Mucosa of descending colon (tissue), 3 donors: Measurements from ENCODE around the gene ADRA2A. TPM values are rescaled to one million over a fixed set of nuclear protein-coding genes. Genes with fewer than 3 reads are reported as not detected.

Experiments used
- ATAC-seq: fragments of 200-7000 bp; cut with Tn5 transposase; one replicate; pipeline ENCODE4 v1.9.1; 2020; ENCODE audit warnings: mild to moderate bottlenecking, moderate library complexity
- DNase-seq, 3 donors: peaks; one replicate each; pipeline ENCODE4 v3.0.0-alpha.2; 2020
- H3K36me3 ChIP-seq: fragments of 200-600 bp; one replicate; pipeline ENCODE4 v1.8.0; 2021; ENCODE audit warnings: low read depth, mild to moderate bottlenecking
- H3K4me1 ChIP-seq: fragments of 200-600 bp; one replicate; pipeline ENCODE4 v1.8.0; 2021; ENCODE audit warnings: low read depth, mild to moderate bottlenecking
- H3K4me3 ChIP-seq: fragments of 200-600 bp; one replicate; pipeline ENCODE4 v1.8.0; 2021; ENCODE audit warnings: mild to moderate bottlenecking
- H3K9me3 ChIP-seq: fragments of 200-600 bp; one replicate; pipeline ENCODE4 v1.8.0; 2021; ENCODE audit warnings: mild to moderate bottlenecking
- CTCF ChIP-seq: fragments of 200-600 bp; IDR thresholded peaks from one replicate; pipeline ENCODE4 v1.8.0; 2022; ENCODE audit warnings: antibody characterized with exemption, mild to moderate bottlenecking
- intact Hi-C, 2 donors: fragments of 100-400 bp; cut with DNase I in 1 of 2; cut with micrococcal nuclease in 1 of 2; formaldehyde crosslinking; loops; one replicate each; pipeline versions ENCODE4 v1.11.0 to v1.11.1; 2022; cut with DNase I, micrococcal nuclease
- total RNA-seq, 3 donors: library from RNA; stranded (reverse); fragmentation: NEBNext Ultra II Directional in 2 of 3; extraction: Animal tissue kit (Norgen Biotek cat#: 25700) in 2 of 3; gene quantifications; one replicate each; pipeline versions ENCODE4 v1.2.1 to v1.2.4, GENCODE V29; 2021 to 2023
- donor health status: DM: no; HTN: no; CAD: no; lungs with moderate emphysema.
- donor health status: DM: no; HTN: no; CAD: no.
- donor health status: DM: no; HTN: yes; CAD: no.

ADRA2A gene
- total RNA-seq, 3 donors from 2014 or later: 10.9 to 16.2 (median 12.8) TPM

GRCh38 chr10:111079781-111080180 is 3.0 kb downstream of the ADRA2A start:
- DNase-seq: no peak

GRCh38 chr10:111080224-111080623 is 3.4 kb downstream of the ADRA2A start:
- intact Hi-C loops: no loop called here
- DNase-seq (no peak), ATAC-seq (no peak)
- Histone ChIP-seq H3K4me1 (peaks cover 22% of the 10 kb centered on the region), H3K36me3 (no peaks in the 10 kb centered on the region), H3K4me3 (no peak overlapping the region), H3K9me3 (no peaks in the 10 kb centered on the region)
- no peak for TF ChIP-seq CTCF

More at GRCh38 chr10:111079781-111080180, 3.0 kb downstream of the ADRA2A start:
- no peak for TF ChIP-seq CTCF
- H3K4me3 ChIP-seq: no peak overlapping the region
- peaks cover 22% of the 10 kb centered on the region for H3K4me1 ChIP-seq
- H3K9me3 ChIP-seq: no peaks in the 10 kb centered on the region
- ATAC-seq: no peak
- intact Hi-C loops: loop anchor here in 1 of 2 donors (5.0 kb wide), 2 partner anchors 128 to 518 kb away; no protein-coding TSS in a partner anchor
- no peaks in the 10 kb centered on the region for H3K36me3 ChIP-seq

GRCh38 chr10:111081595-111081994 is 4.8 kb downstream of the ADRA2A start:
- H3K36me3 ChIP-seq: no peaks in the 10 kb centered on the region
- ATAC-seq (no peak), DNase-seq (no peak)
- no peaks in the 10 kb centered on the region for H3K9me3 ChIP-seq
- intact Hi-C loops: no loop called here
- H3K4me1 ChIP-seq: peaks cover 14% of the 10 kb centered on the region
- no peak overlapping the region for H3K4me3 ChIP-seq
- no peak for TF ChIP-seq CTCF

GRCh38 chr10:111082102-111082975 is 5.5 kb downstream of the ADRA2A start:
- no peaks in the 10 kb centered on the region for H3K9me3 ChIP-seq
- ATAC-seq (no peak), DNase-seq (no peak)
- no peaks in the 10 kb centered on the region for H3K36me3 ChIP-seq
- intact Hi-C loops: no loop called here
- TF ChIP-seq CTCF: no peak
- H3K4me3 ChIP-seq: no peak overlapping the region
- peaks cover 10% of the 10 kb centered on the region for H3K4me1 ChIP-seq

GRCh38 chr10:111083222-111084095 is 6.6 kb downstream of the ADRA2A start:
- intact Hi-C loops: no loop called here
- DNase-seq: no peak
- no peak for ATAC-seq

More at GRCh38 chr10:111083222-111084095, 6.6 kb downstream of the ADRA2A start:
- H3K9me3 ChIP-seq: no peaks in the 10 kb centered on the region
- no peak for TF ChIP-seq CTCF
- no peaks in the 10 kb centered on the region for H3K36me3 ChIP-seq
- H3K4me1 ChIP-seq: no peaks in the 10 kb centered on the region
- H3K4me3 ChIP-seq: no peak overlapping the region
